ENCODE data around the gene STX12.

Gene STX12

GRCh38 chr1:27772932-27773825 lies at the start of gene STX12:
Gene STX12 (plus strand): TSS chr1:27773219. CDS start chr1:27773308, 89 bp downstream.
- DNase-seq (ENCODE audit: low read depth in 3 of 3) = peak; percentile 98 to 99 (median 99)

GRCh38 chr1:27724961-27725373 lies 48.1 kb upstream of the STX12 start:
- DNase-seq (ENCODE audit: low read depth in 3 of 3) = no peak

GRCh38 chr1:27725374-27726172 lies 47.4 kb upstream of the STX12 start, which contains the start of gene FAM76A:
Gene FAM76A (plus strand): TSS chr1:27725961. CDS start chr1:27726081, 120 bp downstream.
- DNase-seq (ENCODE audit: low read depth in 3 of 3) = peak; percentile 98 to 100 (median 99)

GRCh38 chr1:27726173-27727044 lies 46.6 kb upstream of the STX12 start:
- peak; percentile 3 to 24 (median 8) for DNase-seq (ENCODE audit: low read depth in 3 of 3)

GRCh38 chr1:27727126-27727525 lies 45.9 kb upstream of the STX12 start:
- DNase-seq (ENCODE audit: low read depth in 3 of 3) = no peak

GRCh38 chr1:27736252-27736651 lies 36.8 kb upstream of the STX12 start:
- DNase-seq (ENCODE audit: low read depth in 3 of 3) = no peak

- DNase-seq (ENCODE audit: low read depth in 3 of 3) = no peak
Measured at GRCh38 chr1:27741121-27741520, 31.9 kb upstream of the STX12 start.

- no peak for DNase-seq (ENCODE audit: low read depth in 3 of 3)
Measured at GRCh38 chr1:27744556-27744955, 28.5 kb upstream of the STX12 start.

- DNase-seq (ENCODE audit: low read depth in 3 of 3) = no peak
Measured at GRCh38 chr1:27745466-27745865, 27.6 kb upstream of the STX12 start.

GRCh38 chr1:27752360-27752759 lies 20.7 kb upstream of the STX12 start:
- no peak for DNase-seq (ENCODE audit: low read depth in 3 of 3)

GRCh38 chr1:27755286-27755685 lies 17.7 kb upstream of the STX12 start:
- no peak for DNase-seq (ENCODE audit: low read depth in 3 of 3)

- DNase-seq (ENCODE audit: low read depth in 3 of 3) = no peak
Measured at GRCh38 chr1:27755865-27756264, 17.2 kb upstream of the STX12 start.

- DNase-seq (ENCODE audit: low read depth in 3 of 3) = no peak
Measured at GRCh38 chr1:27759236-27759635, 13.8 kb upstream of the STX12 start.

GRCh38 chr1:27760426-27760825 lies 12.6 kb upstream of the STX12 start:
- no peak for DNase-seq (ENCODE audit: low read depth in 3 of 3)

GRCh38 chr1:27762033-27762432 lies 11.0 kb upstream of the STX12 start:
- no peak for DNase-seq (ENCODE audit: low read depth in 3 of 3)

GRCh38 chr1:27763358-27763757 lies 9.7 kb upstream of the STX12 start:
- DNase-seq (ENCODE audit: low read depth in 3 of 3) = no peak

GRCh38 chr1:27770293-27770830 lies 2.7 kb upstream of the STX12 start:
- no peak for DNase-seq (ENCODE audit: low read depth in 3 of 3)

- DNase-seq (ENCODE audit: low read depth in 3 of 3) = no peak
Measured at GRCh38 chr1:27772036-27772931, 735 bp upstream of the STX12 start.

GRCh38 chr1:27773826-27774445 lies 917 bp downstream of the STX12 start:
- peak in 1 of 3 donors; percentile 1 for DNase-seq (ENCODE audit: low read depth in 3 of 3)

- no peak for DNase-seq (ENCODE audit: low read depth in 3 of 3)
Measured at GRCh38 chr1:27774654-27775053, 1.6 kb downstream of the STX12 start.

Data from stimulated activated CD4-positive, alpha-beta T cell treated with anti-CD3 and anti-CD28 coated beads, TNF-alpha, amount 100 ng/mL, for 48 hours (primary cell).